Right lobe of liver (tissue), 4 donors: ENCODE data around the gene CFAP61.

Source experiments
- POLR2A ChIP-seq: fragments of 450-650 bp; IDR thresholded peaks from one replicate; pipeline ENCODE4 v1.6.1; 2017; ENCODE audit warnings: antibody characterized with exemption, mild to moderate bottlenecking
- TF ChIP-seq, protein P1 (sequence below), 4 donors: fragments of 200-600 bp in 3 of 4; fragments of 450-650 bp in 1 of 4; IDR thresholded peaks; one replicate each; pipeline versions ENCODE4 v1.5.1 to v1.8.0; 2016 to 2022; ENCODE audit warnings: antibody characterized with exemption in 4 of 4, mild to moderate bottlenecking in 2 of 4
- donor health status: DM: no; HTN: no; CAD: no.
- donor health status: DM: no; HTN: no; CAD: no.
- donor health status: DM: no; HTN: yes; CAD: no.

GRCh38 chr20:20396794-20397193 is 344.5 kb downstream of the CFAP61 start:
- TF ChIP-seq, protein P1, sequence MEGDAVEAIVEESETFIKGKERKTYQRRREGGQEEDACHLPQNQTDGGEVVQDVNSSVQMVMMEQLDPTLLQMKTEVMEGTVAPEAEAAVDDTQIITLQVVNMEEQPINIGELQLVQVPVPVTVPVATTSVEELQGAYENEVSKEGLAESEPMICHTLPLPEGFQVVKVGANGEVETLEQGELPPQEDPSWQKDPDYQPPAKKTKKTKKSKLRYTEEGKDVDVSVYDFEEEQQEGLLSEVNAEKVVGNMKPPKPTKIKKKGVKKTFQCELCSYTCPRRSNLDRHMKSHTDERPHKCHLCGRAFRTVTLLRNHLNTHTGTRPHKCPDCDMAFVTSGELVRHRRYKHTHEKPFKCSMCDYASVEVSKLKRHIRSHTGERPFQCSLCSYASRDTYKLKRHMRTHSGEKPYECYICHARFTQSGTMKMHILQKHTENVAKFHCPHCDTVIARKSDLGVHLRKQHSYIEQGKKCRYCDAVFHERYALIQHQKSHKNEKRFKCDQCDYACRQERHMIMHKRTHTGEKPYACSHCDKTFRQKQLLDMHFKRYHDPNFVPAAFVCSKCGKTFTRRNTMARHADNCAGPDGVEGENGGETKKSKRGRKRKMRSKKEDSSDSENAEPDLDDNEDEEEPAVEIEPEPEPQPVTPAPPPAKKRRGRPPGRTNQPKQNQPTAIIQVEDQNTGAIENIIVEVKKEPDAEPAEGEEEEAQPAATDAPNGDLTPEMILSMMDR (IDR thresholded peaks at IDR 0.05) = no peak
- TF ChIP-seq POLR2A = no peak
